GM12891 (cell line): Measurements from ENCODE around the gene CLCN2.

Source experiments
- POLR2A ChIP-seq: IDR thresholded peaks from 2 replicates; pipeline ENCODE4 v1.6.1; 2011; ENCODE audit warnings: low read depth, low read length, control low read depth
- POLR2AphosphoS5 ChIP-seq: IDR thresholded peaks from 2 replicates; pipeline ENCODE4 v1.6.1; 2011; ENCODE audit warnings: low read depth, low read length, control low read depth
- TAF1 ChIP-seq: IDR thresholded peaks from 2 replicates; pipeline ENCODE4 v1.6.1; 2011; ENCODE audit warnings: low read depth, low read length, control low read depth

DNA sequence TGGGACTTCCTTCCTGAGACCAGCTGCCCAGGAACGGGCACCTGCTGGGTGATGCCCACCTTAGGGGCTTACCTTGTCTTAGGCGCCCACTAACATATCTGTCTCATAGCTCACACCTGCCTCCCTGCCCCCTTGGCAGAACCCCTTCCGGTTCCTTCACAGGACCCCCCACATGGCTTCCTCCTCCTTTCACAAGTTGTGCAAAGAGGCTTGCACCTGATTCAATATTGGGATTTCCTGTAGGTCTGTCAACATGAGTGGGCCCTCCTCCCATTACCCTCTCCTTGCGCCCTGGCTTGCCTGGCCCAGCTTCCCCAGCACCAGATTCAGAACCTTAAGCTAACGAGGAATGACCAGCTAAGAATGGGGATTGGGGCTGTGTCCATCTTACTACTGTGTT lies 16.0 kb upstream of the CLCN2 start:
- TF ChIP-seq POLR2A, result no peak
- TF ChIP-seq POLR2AphosphoS5, result no peak
- TF ChIP-seq TAF1, result no peak
